Measurements from ENCODE around the gene CLOCK. TPM values are rescaled to one million over a fixed set of nuclear protein-coding genes. Genes with fewer than 3 reads are reported as not detected.

Gene CLOCK
- 16.0 and 46.5 TPM in 2 replicates for total RNA-seq

GRCh38 chr4:55546756-55547465 lies at the start of gene CLOCK:
TSS of gene CLOCK (minus strand) at chr4:55546909. CDS start at chr4:55482785, 64,124 bp downstream.

DNA sequence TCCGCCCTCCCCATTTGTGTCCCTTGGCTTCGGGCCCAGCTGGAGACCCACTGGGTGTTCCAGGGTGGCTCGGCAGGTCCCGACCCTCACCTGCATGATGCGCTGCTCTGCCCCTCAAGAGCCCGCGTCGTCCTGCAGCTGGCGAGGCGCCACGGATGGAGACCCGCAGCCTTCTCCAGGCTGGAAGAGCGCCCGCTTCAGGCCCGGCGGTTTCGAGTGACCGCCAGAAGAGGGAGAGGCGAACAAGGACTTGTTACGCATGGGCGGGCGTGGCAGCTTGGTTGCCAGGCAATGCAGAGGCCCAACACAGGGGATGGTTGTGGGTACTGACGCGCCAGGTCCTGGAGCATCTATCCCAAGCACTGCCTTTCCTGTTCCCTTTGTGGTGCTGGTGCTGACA lies 45.3 kb upstream of the CLOCK start, which contains the start of gene PDCL2:
Gene PDCL2, minus strand, starts transcription at position 232 of the 400 bp plus-strand sequence. Its CDS starts 136 bp downstream, at position 96.

GRCh38 chr4:55395529-55396307 lies 151.0 kb downstream of the CLOCK start, which contains the start of gene TMEM165:
TSS of gene TMEM165 (plus strand) at chr4:55395957. CDS start at chr4:55396190, 233 bp downstream.

Small RNA genes lying within 50 kb of the gene (small RNA-seq; reads per million reads assigned to genes)
- not detected for gene RF00019 (ENCODE audit: low replicate concordance)

Other genes starting within 250 kb of the CLOCK start
- 7.0 and 9.3 TPM in 2 replicates for gene SRD5A3, start 200.7 kb downstream of the CLOCK start, total RNA-seq
- gene TMEM165, start 151.0 kb downstream of the CLOCK start, total RNA-seq: 132 and 214 TPM in 2 replicates
- not detected in 2 replicates for gene PDCL2, start 45.3 kb upstream of the CLOCK start, total RNA-seq
- not detected in 2 replicates for gene NMU, start 89.4 kb upstream of the CLOCK start, total RNA-seq